HG03520 (cell line): ENCODE results near the gene UBTD1.

Source experiments
- ATAC-seq: cut with Tn5 transposase; IDR thresholded peaks from one replicate; pipeline ENCODE4 v1.9.1; 2021; ENCODE audit warnings: mild to moderate bottlenecking, moderate library complexity; ENCODE audit not compliant: unreplicated experiment

Gene UBTD1

DNA sequence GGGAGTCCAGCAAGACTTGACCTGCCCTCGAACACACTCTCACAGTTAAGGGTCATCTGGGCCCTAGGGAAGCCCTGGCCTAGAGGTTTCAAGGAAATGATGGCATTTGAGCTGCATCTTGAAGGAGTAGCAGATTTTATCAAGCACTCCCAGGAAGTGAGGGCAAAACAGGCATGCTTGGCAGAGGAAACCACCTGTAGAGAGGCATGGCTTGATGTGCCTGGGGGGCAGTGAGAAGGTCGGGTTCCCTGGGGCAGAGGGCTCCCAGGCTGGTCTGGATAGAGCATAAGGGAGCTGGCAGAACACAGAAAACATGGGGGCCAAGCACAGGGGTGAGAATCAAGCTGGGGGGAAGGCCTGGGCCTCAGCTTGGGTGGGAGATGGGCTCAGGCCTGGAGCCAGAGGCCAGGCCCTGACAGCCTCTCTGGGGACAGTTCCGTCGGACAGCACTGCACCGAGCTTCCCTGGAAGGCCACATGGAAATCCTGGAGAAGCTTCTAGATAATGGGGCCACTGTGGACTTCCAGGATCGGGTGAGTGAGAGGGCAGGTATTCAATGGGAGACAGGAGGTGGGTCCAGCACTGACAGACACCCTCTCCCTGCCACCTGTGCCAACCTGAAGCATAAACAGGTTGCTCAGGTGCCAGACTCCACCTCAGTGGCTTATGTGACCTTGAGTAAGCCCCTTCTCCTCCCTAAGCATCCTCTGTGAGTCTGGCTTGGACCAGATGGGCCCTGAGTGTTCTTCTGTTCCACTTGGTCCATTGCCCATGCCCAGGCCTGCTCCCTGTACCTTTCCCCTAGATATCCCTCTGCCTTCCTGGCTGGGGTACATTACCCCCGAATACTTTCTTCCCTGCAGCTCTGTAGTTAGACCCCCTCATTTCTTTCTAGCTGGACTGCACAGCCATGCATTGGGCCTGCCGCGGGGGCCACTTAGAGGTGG lies 82.0 kb downstream of the UBTD1 start:
- ATAC-seq: no peak

DNA sequence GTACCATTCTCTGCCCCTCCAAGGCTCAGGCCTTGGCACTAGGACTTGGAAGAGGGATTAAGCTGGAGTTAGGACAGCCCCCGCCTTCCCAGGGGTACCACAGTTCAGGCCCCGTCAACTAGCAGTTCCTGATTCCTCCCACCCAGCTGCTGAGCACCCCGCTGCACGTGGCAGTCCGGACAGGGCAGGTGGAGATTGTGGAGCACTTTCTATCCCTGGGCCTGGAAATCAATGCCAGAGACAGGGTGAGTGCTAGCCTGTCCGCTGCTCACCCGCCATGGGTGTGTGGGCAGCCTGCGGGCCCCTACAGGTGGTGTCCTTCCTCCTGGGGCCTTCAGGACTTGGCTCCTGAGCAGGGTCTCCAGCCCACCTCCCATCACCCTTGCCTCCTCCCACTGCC lies 83.4 kb downstream of the UBTD1 start:
- ATAC-seq: no peak

DNA sequence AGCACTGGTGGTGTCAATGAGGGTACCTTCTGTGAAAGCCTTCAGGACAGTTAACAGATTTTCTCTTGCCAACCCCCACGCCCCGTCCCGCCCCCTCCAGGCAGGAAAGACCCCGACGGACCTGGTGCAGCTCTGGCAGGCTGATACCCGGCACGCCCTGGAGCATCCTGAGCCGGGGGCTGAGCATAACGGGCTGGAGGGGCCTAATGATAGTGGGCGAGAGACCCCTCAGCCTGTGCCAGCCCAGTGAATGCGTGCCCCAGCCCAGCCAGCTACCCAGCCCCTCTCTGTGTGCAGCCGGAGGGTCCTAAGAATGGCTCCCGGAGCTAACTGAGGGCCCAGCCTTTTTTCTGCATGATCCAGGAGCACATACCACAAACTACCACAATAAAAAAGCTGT lies 84.8 kb downstream of the UBTD1 start:
- ATAC-seq: no peak

DNA sequence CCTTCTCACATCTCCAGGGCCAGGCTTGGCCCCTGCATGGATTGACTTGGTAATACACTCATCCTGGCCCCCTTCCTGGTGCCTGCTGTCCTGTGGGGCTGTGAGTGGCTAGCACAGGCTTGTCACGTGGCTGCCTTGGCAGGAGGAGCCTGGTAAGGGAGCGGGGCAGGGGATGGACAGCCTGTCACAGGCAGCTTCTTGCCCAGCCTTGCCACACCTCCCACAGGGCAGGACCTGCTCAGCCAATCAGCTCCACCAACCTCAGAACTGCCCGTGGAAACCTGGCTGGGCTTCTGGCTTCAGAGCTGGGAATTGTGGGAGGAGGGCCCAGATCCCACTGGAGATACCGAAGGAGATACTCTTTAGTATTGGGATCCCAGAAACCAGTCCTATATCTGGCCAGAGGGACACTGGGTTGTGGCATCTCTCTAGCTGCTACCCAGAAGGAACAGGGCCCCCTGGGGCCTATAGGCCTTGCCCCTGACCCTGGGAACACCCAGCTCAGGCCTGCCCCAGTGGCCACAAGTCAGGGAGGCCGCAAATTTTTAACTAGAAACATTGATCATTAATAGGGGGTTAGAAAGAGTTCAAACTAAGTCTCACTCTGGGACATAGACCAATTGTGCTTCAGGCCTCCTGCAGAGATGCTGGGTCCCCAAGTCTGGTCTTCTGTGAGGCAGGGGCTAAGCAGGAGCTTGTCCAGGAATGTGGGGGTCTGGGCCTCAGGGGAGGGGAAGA lies 85.5 kb downstream of the UBTD1 start, which contains the start of gene HOGA1:
HOGA1 (plus strand) TSS at position 330 of the 738 bp plus-strand sequence; CDS start at position 645, 315 bp downstream.
- ATAC-seq: peak; percentile 51

DNA sequence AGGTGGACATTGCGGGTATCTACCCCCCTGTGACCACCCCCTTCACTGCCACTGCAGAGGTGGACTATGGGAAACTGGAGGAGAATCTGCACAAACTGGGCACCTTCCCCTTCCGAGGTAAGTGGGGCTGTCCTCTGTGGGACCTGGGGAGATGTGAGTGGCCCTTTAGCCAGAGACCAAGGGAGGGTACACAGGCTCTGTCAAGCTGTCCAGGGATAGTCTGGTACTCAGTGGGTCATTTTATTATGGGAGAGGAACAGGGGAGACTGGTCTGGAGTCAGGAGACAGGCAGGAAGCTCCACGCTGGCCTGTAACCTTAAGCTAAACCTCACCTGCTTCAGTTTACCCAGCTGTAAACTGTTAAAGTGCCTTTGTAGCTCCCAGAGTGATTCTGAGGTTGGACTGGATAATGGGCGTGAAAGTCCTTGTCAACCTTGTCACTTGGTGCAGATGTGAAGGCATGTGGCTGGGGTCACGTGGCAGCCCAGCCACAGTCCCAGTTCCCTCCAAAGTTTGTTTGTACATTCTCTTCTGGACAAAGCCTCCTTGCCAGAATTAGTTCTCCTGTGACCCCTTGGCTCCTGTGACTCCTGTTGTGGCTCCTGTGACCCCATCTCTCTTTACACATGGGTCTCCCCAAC lies 86.2 kb downstream of the UBTD1 start:
- no peak for ATAC-seq

DNA sequence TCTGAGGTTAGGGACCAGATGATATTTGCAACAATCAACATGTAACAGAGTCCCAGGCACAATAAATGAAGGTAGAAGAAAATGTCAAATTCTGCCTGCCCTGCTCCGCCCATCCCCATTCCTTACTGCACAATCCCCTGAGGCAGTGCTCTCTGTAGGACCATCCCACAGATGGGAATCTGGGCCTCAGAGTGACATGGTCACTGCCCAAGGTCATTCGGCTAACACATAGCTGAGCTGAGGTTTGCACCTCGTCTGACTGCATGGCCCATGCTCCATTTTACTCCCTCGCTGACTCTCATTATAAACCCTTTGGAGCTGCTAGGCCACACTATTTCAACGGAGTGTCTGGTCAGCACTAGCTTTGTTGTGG lies 86.7 kb downstream of the UBTD1 start:
- no peak for ATAC-seq

DNA sequence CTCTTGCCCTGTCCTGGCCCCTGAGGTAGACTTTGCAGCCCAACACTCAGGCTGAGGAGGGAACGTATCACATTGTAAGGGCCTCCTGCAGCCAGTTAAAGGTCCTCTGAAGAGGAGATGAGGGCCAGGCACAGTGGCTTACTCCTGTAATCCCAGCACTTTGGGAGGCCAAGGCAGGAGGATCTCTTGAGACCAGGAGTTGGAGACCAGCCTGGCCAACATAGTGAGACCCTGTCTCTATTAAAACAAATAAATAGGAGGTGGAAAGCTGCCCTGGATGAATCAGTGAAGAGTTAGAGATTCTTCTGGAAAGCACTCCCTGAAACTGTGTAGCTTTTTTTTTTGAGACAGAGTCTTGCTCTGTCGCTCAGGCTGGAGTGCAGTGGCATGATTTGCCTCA lies 88.5 kb downstream of the UBTD1 start:
- no peak for ATAC-seq

DNA sequence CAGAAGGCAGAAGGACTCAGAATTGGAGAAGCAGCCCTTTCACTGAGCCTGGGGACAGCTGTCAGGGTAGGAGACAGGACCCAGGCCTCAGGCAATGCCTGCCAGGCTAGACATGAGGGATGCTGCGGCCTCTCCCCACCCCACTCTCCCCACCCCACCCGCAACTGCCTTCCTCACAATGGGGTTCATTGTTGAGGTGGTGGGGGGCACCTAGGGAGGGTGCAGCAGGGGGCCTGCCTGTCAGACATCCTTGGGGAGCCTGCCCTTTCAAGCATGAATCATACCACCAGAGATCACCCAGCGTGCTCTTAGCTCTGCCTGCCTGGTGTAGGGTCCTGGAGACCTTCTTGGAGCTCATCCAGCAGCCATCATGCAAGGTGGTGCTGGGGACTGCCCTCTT lies 90.8 kb downstream of the UBTD1 start, which contains the start of gene C10orf62:
C10orf62 (plus strand) TSS at position 243 of the 400 bp plus-strand sequence. CDS start 177 bp downstream, outside the sequence.
- no peak for ATAC-seq

DNA sequence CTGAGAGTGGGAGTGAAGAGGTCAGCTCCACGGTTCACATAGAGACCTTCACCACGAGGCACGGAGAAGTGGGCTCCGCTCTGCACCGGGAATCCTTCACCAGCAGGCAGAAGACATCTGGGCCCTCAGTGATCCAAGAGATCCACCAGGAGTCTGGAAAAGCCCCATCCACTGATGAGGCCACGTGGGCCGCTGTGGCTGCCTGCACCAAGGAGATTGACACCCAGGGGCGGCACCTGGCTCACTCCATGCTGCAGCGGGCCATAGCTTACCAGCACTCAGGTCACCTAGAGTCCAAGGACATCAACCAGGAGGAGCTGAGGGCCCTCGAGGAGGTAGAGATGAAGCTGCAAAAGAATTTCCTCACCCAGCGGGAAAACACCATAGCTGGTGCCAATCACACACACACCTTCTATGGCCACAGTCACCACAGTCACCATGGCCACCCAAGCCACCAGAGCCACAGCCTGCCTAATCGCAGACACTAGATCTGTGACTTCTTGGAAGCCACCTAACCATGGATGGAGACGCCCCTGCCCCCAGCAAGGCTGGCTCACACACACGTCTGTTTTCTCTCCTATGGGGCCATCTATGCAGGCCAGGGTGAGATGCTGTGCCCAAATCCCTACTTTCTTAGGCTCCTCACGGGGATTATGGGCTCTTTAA lies 91.5 kb downstream of the UBTD1 start:
- no peak for ATAC-seq

GRCh38 chr10:97590748-97591495 lies 92.2 kb downstream of the UBTD1 start:
- no peak for ATAC-seq

DNA sequence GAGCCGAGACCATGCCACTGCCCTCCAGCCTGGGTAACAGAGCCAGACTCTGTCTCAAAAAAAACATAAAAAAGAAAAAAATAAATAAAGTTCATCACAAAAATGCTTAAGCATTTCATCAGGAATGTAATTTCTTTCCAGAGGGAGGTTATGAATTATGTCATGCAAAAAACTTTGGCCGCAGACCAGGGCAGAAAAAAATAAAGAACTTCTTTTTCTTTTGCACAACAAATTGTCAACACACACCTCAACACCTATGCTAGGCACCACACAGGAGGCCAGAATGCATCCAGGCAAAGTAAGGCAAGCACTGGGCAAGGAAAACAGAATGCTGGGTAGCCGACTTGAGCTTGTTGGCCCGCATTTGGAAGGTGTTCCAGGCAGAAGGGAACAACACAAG lies 94.7 kb downstream of the UBTD1 start:
- no peak for ATAC-seq

DNA sequence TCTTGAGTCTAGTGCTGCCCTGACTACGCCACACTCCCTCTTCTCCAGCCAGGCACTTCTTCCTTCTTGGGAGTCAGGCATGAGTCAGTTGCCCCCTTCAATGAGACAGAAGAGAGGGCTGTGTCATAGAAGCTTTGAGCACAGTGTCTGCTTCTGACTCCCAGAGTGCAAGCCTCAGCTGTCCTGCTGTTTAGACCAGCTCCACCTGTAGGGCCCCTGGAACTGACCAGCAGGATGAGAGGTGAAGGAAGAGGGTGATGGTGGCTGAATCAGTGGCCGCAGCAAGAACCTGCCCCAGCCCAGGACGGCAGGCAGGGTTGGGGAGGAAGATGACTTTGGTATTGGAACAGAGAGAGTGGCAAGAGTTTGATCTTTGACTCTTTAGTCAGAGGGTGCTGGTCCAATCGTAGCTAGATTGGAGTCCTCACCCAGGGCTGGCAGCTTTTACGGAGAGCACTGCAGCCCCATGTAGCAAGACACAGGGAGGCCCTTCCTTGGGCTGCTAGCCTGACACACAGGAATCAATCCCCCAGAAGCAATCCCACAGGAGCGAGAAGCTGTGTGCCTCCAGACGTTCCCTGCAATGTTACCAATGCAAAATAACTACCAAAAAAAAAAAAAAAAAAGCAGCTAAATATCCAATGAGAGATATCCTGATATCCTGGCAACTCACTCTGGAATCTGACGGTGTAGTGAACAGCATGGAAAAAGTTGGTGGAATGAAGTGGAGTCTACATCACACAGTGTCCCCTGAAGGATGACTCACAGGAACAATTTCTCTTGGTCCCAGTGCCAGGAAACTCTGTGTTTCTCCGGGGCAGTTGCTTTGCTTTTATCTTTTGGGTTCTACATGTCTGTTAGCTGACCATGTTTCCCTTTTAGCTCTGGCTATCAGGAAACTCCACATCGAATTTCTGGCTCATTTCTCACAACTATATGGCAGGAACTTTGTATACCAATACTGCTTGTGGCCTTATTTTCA lies 97.7 kb downstream of the UBTD1 start:
- ATAC-seq: no peak

GRCh38 chr10:97597778-97598177 lies 99.1 kb downstream of the UBTD1 start:
- ATAC-seq: no peak

GRCh38 chr10:97598407-97599271 lies 99.9 kb downstream of the UBTD1 start:
- ATAC-seq: no peak

DNA sequence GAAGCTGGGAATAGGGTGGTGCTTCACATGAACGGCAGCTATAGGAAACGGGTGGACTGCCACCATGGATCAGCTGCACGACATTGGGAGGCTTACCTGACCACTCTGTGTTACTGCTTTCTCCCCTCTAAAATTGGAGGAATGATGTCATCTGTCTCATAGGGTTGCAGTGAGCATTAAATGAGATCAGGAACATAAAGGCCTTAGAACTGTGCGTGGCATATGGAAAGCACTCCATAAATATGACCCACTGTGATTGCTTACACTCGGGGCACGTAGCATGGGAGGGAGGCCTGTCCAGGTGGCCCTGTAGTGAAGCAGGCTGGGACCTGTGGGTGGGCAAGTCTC lies 100.5 kb downstream of the UBTD1 start:
- no peak for ATAC-seq

- no peak for ATAC-seq
These were observed 101.9 kb downstream of the UBTD1 start for GRCh38 chr10:97600616-97601015.

GRCh38 chr10:97601268-97602215 lies 102.8 kb downstream of the UBTD1 start:
- no peak for ATAC-seq
